Peyer's patch (tissue), 4 donors: ENCODE results near the gene WTIP.

Experiments used
- CTCF ChIP-seq, 6 experiments: fragments of 450-650 bp in 4 of 6; fragments of 200-600 bp in 2 of 6; sonication (generic) in 1 of 6; IDR thresholded peaks; one replicate each; pipeline ENCODE4 v1.5.1; 2017 to 2019; ENCODE audit warnings: antibody characterized with exemption in 6 of 6, mild to moderate bottlenecking in 3 of 6, moderate library complexity in 1 of 6
- POLR2A ChIP-seq, 2 donors: fragments of 450-650 bp; IDR thresholded peaks; one replicate each; pipeline ENCODE4 v1.5.1; 2017; ENCODE audit warnings: antibody characterized with exemption in 2 of 2, mild to moderate bottlenecking in 2 of 2, moderate library complexity in 2 of 2

DNA sequence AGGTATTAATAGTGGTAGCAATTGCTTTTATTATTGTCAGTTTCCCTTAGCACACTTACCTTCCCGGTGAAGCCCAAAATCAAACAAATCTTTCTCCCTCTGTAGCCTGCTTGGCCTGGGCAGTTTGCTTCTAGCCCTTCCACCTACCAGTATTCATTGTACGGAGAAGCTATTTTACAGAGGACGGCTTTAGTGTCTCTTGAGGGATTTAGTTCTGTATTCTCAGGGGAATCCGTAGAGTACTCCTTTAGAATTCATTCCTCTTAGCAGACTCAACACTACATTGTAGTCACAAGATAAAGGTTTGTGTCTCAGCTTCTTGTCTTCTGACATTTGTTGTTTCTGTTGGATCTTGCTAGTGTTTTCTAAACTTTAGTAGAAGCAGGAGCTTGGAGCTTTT, 24.1 kb upstream of the WTIP start:
- TF ChIP-seq CTCF (IDR thresholded peaks at IDR 0.05) (no peak), POLR2A (IDR thresholded peaks at IDR 0.05) (no peak)
